Measurements from ENCODE around the gene SNAI3.

SNAI3 gene

GRCh38 chr16:88697116-88697830 lies 11.0 kb upstream of the SNAI3 start:
- H3K4me2 ChIP-seq (ENCODE audit: low read depth, low read length, poor library complexity, severe bottlenecking), result no peak overlapping the region
- H4K20me1 ChIP-seq (ENCODE audit: insufficient read depth, low read length, poor library complexity, severe bottlenecking), result peaks cover 4% of the 10 kb centered on the region
- H3K9ac ChIP-seq (ENCODE audit: low read depth, low read length, poor library complexity, severe bottlenecking), result no peak overlapping the region
- TF ChIP-seq EZH2phosphoT487 (IDR thresholded peaks at IDR 0.05; ENCODE audit: borderline replicate concordance), result no peak
- TF ChIP-seq CTCF (conservative IDR thresholded peaks at IDR 0.05; ENCODE audit: low read length), result no peak
- H3K9me2 ChIP-seq (replicated peaks; ENCODE audit: low read depth, low read length), result no peaks in the 10 kb centered on the region
- H3K4me3 ChIP-seq (ENCODE audit: low read length, poor library complexity, severe bottlenecking), result no peak overlapping the region
- no peak overlapping the region for H2AFZ ChIP-seq (ENCODE audit: low read length)
- H3K9me3 ChIP-seq (ENCODE audit: insufficient read depth, low read depth, low read length), result no peaks in the 10 kb centered on the region
- H3K4me1 ChIP-seq (ENCODE audit: insufficient read depth, low read length, poor library complexity, severe bottlenecking), result peaks cover 17% of the 10 kb centered on the region
- H3K79me2 ChIP-seq (ENCODE audit: insufficient read depth, low read length), result peaks cover 17% of the 10 kb centered on the region
- H3K27me3 ChIP-seq (ENCODE audit: insufficient read depth, low read length, poor library complexity, severe bottlenecking), result no peaks in the 10 kb centered on the region
- no peaks in the 10 kb centered on the region for H3F3A ChIP-seq (ENCODE audit: low read depth)
- H3K36me3 ChIP-seq (ENCODE audit: insufficient read depth, low read length), result no peaks in the 10 kb centered on the region

- no peak overlapping the region for H3K9ac ChIP-seq (ENCODE audit: low read depth, low read length, poor library complexity, severe bottlenecking)
- H3K4me1 ChIP-seq (ENCODE audit: insufficient read depth, low read length, poor library complexity, severe bottlenecking), result peaks cover 9% of the 10 kb centered on the region
- peaks cover 4% of the 10 kb centered on the region for H4K20me1 ChIP-seq (ENCODE audit: insufficient read depth, low read length, poor library complexity, severe bottlenecking)
- H3K79me2 ChIP-seq (ENCODE audit: insufficient read depth, low read length), result peaks cover 8% of the 10 kb centered on the region
- H3K9me3 ChIP-seq (ENCODE audit: insufficient read depth, low read depth, low read length), result no peaks in the 10 kb centered on the region
- H3K36me3 ChIP-seq (ENCODE audit: insufficient read depth, low read length), result no peaks in the 10 kb centered on the region
- no peak overlapping the region for H3K4me3 ChIP-seq (ENCODE audit: low read length, poor library complexity, severe bottlenecking)
- H3F3A ChIP-seq (ENCODE audit: low read depth), result no peaks in the 10 kb centered on the region
- no peak overlapping the region for H2AFZ ChIP-seq (ENCODE audit: low read length)
- no peaks in the 10 kb centered on the region for H3K9me2 ChIP-seq (replicated peaks; ENCODE audit: low read depth, low read length)
- H3K4me2 ChIP-seq (ENCODE audit: low read depth, low read length, poor library complexity, severe bottlenecking), result no peak overlapping the region
- H3K27me3 ChIP-seq (ENCODE audit: insufficient read depth, low read length, poor library complexity, severe bottlenecking), result no peaks in the 10 kb centered on the region
- no peak for TF ChIP-seq CTCF (conservative IDR thresholded peaks at IDR 0.05; ENCODE audit: low read length)
Observed at GRCh38 chr16:88696441-88696840, 10.1 kb upstream of the SNAI3 start.

- H3K9me3 ChIP-seq (ENCODE audit: insufficient read depth, low read depth, low read length), result no peaks in the 10 kb centered on the region
- peaks cover 5% of the 10 kb centered on the region for H3K4me1 ChIP-seq (ENCODE audit: insufficient read depth, low read length, poor library complexity, severe bottlenecking)
Observed at GRCh38 chr16:88695753-88696152, 9.4 kb upstream of the SNAI3 start.

More at GRCh38 chr16:88695753-88696152, 9.4 kb upstream of the SNAI3 start:
- Histone ChIP-seq H2AFZ (ENCODE audit: low read length) (no peak overlapping the region), H4K20me1 (ENCODE audit: insufficient read depth, low read length, poor library complexity, severe bottlenecking) (peaks cover 4% of the 10 kb centered on the region), H3K4me2 (ENCODE audit: low read depth, low read length, poor library complexity, severe bottlenecking) (no peak overlapping the region), H3K79me2 (ENCODE audit: insufficient read depth, low read length) (0 out of 2 replicates have a peak, but pooled peaks cover 5% of the 10 kb centered on the region), H3K9ac (ENCODE audit: low read depth, low read length, poor library complexity, severe bottlenecking) (no peak overlapping the region), H3K9me2 (replicated peaks; ENCODE audit: low read depth, low read length) (no peaks in the 10 kb centered on the region), H3K27me3 (ENCODE audit: insufficient read depth, low read length, poor library complexity, severe bottlenecking) (no peaks in the 10 kb centered on the region), H3K4me3 (ENCODE audit: low read length, poor library complexity, severe bottlenecking) (no peak overlapping the region), H3F3A (ENCODE audit: low read depth) (no peaks in the 10 kb centered on the region), H3K36me3 (ENCODE audit: insufficient read depth, low read length) (no peaks in the 10 kb centered on the region)
- no peak for TF ChIP-seq CTCF (conservative IDR thresholded peaks at IDR 0.05; ENCODE audit: low read length)
- TF ChIP-seq EZH2phosphoT487 (IDR thresholded peaks at IDR 0.05; ENCODE audit: borderline replicate concordance), result no peak
